ENCODE measurements around the gene MAGIX.

The MAGIX gene

DNA sequence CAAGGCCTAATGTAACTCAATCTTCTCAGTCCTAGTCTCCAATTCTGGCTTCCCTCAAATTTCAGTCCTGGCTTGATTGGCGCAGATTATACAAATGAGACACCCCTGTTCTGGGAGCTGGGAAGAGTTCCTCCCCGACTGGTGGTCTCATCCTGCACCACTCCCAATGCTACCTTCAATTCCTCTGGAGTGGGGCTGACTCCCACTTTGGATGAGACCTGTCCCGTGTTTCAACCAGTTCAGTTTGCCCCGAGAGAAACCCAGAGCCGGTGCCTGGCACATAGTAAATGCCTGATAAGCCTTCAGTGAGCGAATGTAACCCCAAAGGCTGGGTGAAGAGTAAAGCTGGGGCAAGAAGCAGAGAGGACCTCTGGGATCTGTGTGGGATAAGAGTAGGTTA, 41.5 kb downstream of the MAGIX start:
- no peak for FAIRE-seq
- DNase-seq (ENCODE audit: low spot score), result no peak

DNA sequence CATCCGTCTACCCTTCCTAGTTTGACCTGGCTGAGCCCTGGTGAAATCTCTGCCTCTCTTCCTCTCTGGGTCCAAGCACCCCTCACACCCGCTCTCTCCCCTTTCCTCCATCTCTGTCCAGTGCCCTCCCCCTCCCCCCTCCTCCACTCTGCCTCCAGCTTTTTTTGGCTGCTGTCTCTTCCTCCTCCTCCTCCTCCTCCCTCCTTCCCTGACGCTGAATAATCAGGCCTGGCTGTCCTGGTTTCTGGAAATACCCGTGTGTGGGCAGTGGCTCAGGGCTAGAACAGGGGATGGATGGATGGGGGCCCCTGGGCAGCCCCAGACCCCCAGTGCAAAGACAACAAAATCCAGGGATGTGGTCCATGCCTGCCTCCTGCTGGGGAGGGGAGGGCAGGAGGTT, 42.2 kb downstream of the MAGIX start:
- FAIRE-seq (no peak), DNase-seq (ENCODE audit: low spot score) (no peak)

DNA sequence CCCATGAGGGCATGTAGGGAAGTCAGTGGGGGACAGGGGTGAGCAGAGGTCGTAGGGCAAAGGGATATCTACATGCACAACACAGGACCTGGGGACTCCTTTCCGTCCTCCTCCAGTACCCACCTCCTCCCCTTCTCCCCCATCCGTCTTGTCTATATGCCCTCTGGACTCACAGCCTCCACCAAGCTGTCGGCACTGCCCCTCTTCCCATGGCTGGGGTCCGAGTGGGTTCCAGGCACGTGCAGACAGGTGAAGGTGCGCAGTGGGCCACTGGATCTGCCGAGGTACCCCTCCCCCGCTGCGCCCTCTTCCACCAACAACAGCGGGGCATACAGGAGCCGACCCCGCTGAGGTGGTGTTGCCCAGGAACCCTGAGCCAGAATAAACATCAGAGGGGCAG, 42.9 kb downstream of the MAGIX start:
- FAIRE-seq (no peak), DNase-seq (ENCODE audit: low spot score) (no peak)

DNA sequence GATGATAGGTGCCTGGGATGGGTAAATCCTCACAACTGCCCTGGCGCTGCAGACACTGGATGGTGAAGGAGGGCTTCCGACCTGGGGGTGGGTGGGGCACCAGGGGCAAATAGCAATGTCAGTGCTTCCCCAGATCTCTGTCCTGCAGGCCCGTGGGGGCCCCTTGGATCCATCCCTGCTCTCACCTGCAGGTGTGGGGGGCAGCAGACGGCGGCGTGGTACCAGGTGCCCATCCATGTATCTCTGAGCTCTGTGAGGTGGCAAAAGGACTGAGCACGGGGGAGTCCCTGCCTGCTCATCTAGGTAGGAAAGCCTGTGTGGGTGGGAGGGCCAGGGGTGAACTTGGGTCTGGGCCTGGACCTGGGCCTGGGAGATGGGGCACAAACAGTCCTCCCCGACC, 44.0 kb downstream of the MAGIX start:
- no peak for FAIRE-seq
- DNase-seq (ENCODE audit: low spot score), result no peak

DNA sequence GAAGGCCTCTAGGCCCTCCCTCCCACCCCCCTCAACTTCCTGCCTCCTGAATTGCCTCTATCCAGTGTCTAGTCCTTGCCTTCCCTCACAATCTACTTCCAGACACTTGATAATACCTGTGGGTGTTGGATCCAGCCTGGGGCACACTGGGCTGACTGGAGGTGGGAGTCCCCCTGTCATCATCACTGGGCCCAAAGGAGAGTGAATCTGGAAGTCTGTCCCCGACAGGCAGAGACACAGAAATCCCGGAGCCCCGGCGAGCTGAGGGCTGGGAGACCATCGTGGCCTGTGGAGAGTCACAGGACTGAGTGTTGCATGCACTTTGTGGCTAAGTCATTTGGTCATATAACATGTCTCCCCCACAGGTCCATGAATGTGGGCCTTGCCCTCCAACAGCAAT, 45.8 kb downstream of the MAGIX start:
- DNase-seq (ENCODE audit: low spot score), result no peak
- no peak for FAIRE-seq

DNA sequence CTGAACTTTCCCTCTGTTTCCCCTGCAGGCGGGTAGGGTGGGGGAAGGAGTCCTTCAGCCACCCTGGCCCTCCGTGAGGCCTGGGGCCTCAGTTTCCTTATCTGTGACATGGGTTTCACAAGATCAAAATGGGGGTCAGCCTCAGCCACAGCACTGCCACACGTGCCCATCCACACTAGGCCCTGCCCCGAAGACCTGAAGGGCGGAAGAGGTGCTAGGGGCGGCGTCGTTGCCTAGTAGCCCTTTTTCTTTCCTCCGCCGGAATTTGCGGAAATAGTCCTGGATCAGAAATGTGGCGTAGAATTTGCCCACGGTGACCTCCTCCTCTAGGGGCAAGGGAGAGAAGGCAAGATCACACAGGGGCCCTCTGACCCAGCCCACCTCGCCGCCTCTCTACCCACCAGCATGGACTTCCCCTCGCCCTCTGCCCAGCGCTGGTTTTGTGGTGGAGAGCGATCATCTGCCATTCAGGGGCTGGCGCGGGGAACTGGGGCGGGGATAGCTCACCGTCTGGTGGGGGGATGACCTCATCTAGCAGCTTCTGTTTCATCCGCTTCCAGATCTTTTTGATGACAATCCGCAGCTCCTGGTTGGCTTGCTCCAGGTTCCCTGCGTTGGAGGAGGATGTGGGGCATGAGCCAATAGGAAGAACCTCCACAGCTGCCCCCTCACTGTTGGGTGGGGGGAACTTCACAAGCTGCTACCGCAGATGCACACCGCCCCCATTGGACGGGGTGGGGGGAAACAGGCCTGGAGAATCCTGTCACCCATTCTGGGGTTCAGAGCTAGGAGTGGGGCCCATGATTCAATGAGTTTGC, 47.1 kb downstream of the MAGIX start:
- FAIRE-seq, result no peak

DNA sequence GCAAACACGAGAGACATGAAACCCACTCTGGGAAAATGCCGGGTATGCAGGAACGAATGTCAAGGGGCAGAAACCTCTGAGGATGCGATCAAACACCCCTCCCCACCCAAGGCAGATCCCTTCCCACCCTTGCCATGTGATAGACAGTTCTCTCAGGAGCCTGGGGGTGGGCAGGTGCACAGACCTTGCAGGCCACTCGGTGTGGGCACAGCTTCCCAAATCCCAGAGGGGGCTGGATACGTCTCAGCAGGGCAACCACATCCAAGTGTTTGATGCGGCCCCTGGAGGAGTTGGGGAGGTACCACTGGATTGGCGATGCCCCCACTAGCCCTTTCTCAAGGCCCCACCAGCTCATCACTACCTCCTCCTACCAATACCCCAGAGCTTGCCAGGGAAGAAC, 47.8 kb downstream of the MAGIX start:
- FAIRE-seq, result no peak
- DNase-seq (ENCODE audit: low spot score), result no peak

More for the DNA sequence above, 47.1 kb downstream of the MAGIX start:
- DNase-seq (ENCODE audit: low spot score), result no peak

DNA sequence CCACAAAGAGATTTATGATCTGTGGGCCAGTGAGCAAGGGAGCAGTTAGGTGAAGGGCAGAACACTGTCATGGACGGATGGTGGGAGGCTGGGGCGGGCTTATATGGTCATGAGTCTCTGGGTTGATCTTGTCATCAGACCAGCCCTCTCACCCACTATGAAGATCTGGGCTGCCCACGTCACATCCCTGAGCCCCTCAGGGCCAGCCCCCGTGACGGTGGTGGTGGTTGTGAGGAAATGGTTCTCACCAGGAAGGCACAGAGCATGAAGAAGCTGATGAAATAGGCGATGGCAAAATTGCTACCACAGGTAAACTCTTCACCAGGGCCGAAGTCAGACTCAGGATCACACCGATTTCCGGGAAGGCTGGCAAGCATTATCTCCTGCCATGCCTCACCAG, 48.5 kb downstream of the MAGIX start:
- FAIRE-seq, result no peak
- DNase-seq (ENCODE audit: low spot score), result no peak

DNA sequence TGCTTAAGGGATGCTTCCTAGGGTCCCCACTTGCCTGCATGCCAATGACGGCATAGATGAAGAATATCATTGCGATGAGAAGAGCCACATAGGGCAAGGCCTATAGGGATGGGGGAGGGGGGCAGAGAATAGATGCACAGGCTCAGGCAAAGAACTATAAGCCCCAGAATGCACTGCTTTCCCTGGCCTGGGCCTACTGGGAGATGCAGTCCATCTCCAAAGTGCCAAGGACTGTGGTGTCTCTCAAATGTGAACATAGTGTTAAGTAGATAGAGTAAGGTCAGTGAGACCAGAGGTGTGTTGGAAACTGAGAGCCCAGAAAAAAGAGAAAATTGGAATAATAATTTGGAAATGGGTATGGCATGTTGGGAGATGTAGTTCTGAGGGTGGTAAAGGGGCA, 49.7 kb downstream of the MAGIX start:
- DNase-seq (ENCODE audit: low spot score), result no peak
- no peak for FAIRE-seq

DNA sequence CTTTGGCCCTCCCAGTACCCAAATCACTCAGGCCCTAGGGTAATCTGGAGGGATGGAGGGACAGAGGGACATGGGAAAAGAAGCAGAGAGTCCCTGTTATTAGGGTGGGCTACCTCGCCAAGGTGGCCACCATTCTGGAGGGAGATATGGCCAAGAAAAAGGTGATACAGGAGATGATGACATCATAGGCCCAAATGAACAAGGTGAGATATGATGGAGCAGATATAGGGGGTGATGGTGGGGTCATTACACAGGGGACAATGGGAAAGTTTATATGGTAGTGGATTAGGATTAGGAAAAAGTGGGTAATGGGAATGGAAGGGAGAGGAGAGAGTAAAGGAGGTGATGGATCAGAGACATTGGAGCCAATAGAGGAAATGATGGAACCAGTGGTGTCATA, 50.3 kb downstream of the MAGIX start:
- no peak for DNase-seq (ENCODE audit: low spot score)
- FAIRE-seq, result no peak

DNA sequence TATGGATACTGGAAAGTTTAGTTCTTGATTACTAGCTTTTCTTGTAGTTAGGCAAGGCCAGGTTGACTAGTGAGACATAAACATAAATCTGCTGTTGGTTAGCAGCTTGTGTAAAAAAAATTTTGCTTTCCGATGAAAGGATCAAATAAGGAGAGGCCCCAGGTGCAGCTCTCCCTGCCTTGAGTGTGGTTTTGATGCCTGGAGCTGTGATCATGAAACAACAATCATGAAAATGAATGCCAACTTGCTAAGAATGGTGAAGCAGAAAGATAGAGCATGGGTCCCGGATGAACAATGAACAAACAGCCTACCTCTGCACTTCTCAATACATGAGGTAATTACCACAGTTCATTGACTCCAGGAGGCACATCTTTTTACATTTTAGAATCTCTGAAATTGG, 51.9 kb downstream of the MAGIX start:
- FAIRE-seq (no peak), DNase-seq (ENCODE audit: low spot score) (no peak)

DNA sequence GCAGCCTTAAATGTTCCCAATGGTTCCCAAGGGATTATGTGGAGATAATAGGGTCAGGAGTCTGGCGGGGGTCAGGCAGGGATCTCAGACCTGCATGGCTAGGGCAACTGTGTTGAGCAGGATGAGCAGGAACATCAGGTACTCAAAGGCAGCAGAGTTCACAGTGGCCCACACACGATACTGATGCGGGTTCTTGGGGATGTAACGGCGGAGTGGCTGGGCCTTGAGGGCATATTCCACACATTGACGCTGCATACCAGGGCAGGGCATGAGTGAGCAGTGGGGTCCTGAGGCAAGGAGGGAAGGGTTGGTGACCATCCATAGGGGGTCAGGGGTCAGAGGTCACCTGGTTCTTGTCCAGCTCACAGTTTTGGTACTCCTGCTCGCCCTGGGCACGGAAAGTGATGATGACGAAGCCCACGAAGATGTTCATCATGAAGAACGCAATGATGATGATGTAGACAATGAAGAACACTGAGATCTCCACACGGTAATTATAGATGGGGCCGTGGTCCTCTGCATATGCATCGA, 52.5 kb downstream of the MAGIX start:
- DNase-seq (ENCODE audit: low spot score) (no peak), FAIRE-seq (no peak)
